ENCODE results near the gene PEF1.

DNA sequence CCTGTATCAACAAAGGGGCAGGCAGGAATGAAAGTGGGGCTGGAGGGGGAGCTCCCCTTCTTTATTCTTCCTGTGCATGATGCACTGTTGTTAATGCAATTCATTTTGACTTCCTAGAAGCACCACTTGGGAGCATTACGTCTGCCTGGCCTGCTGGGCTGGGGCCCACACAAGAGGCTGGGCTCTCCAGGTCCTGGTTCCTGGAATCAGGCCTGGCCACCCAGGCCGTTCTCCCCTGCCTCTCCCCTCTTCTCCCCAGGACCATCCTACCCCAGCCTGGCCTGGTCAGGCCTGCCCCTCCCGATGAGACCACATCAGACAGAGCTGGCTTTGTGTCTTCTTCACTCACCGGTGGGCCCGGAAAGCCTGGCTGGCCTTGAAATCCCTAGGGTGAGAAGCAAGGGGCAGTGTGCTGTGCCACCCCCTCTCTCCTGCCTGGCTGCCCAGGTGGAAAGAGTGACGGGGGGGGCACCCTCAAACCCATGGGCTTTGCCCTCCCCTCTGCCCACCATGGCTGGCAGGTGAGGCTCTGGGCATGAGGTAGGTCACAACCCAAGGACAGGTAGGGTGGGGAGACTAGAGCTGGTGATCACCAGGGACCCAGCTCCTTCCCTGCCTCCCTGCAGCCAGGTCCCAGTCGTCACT lies 20.7 kb upstream of the PEF1 start:
- TF ChIP-seq CTCF (IDR thresholded peaks at IDR 0.05; ENCODE audit: poor library complexity) (no peak), EZH2 (IDR thresholded peaks at IDR 0.05; ENCODE audit: borderline replicate concordance) (no peak), EZH2phosphoT487 (IDR thresholded peaks at IDR 0.05; ENCODE audit: low read depth, severe bottlenecking, unreplicated experiment) (no peak)
